Activated T-cell treated with anti-CD3 and anti-CD28 coated beads, Interleukin-2, amount 50 U/mL, for 24 hours (primary cell): ENCODE data around the gene PHF21B.

Experiments
- DNase-seq: peaks from one replicate; pipeline ENCODE4 v3.0.0-alpha.2; 2020
- H3K27ac Mint-ChIP-seq: 2 replicates; pipeline ENCODE4 v1.8.0; 2020; ENCODE audit warnings: mild to moderate bottlenecking, mixed read lengths
- H3K27me3 Mint-ChIP-seq: 2 replicates; pipeline ENCODE4 v1.8.0; 2020; ENCODE audit warnings: mixed read lengths
- H3K36me3 Mint-ChIP-seq: 2 replicates; pipeline ENCODE4 v1.8.0; 2020; ENCODE audit warnings: low read depth, mixed read lengths
- H3K4me1 Mint-ChIP-seq: 2 replicates; pipeline ENCODE4 v1.8.0; 2020; ENCODE audit warnings: low read depth, mixed read lengths
- H3K4me3 Mint-ChIP-seq: 2 replicates; pipeline ENCODE4 v1.8.0; 2020; ENCODE audit warnings: mild to moderate bottlenecking, moderate library complexity, mixed read lengths
- H3K9me3 Mint-ChIP-seq: 2 replicates; pipeline ENCODE4 v1.8.0; 2020; ENCODE audit warnings: mixed read lengths

The PHF21B gene

GRCh38 chr22:44890416-44891292, 119.2 kb downstream of the PHF21B start:
- Mint-ChIP-seq H3K9me3 (no peaks in the 10 kb centered on the region), H3K27ac (no peak overlapping the region), H3K36me3 (no peaks in the 10 kb centered on the region), H3K4me3 (no peak overlapping the region), H3K27me3 (no peaks in the 10 kb centered on the region), H3K4me1 (no peaks in the 10 kb centered on the region)
- no peak for DNase-seq

GRCh38 chr22:44889255-44889878, 120.4 kb downstream of the PHF21B start:
- DNase-seq, result no peak
- Mint-ChIP-seq H3K9me3 (no peaks in the 10 kb centered on the region), H3K36me3 (no peaks in the 10 kb centered on the region), H3K4me1 (no peaks in the 10 kb centered on the region), H3K27me3 (no peaks in the 10 kb centered on the region), H3K4me3 (no peak overlapping the region), H3K27ac (no peak overlapping the region)

GRCh38 chr22:44888491-44889254, 121.1 kb downstream of the PHF21B start:
- no peaks in the 10 kb centered on the region for H3K27me3 Mint-ChIP-seq
- no peak overlapping the region for H3K27ac Mint-ChIP-seq
- no peaks in the 10 kb centered on the region for H3K4me1 Mint-ChIP-seq
- H3K4me3 Mint-ChIP-seq, result no peak overlapping the region
- no peaks in the 10 kb centered on the region for H3K9me3 Mint-ChIP-seq
- no peaks in the 10 kb centered on the region for H3K36me3 Mint-ChIP-seq
- no peak for DNase-seq

- Mint-ChIP-seq H3K36me3 (no peaks in the 10 kb centered on the region), H3K4me3 (no peak overlapping the region), H3K4me1 (no peaks in the 10 kb centered on the region), H3K9me3 (no peaks in the 10 kb centered on the region), H3K27ac (no peak overlapping the region), H3K27me3 (no peaks in the 10 kb centered on the region)
- no peak for DNase-seq
These were observed 121.9 kb downstream of the PHF21B start for GRCh38 chr22:44887941-44888366.

- Mint-ChIP-seq H3K27ac (no peak overlapping the region), H3K4me3 (no peak overlapping the region)
These were observed 123.9 kb downstream of the PHF21B start for GRCh38 chr22:44885806-44886360.

GRCh38 chr22:44884968-44885805, 124.6 kb downstream of the PHF21B start:
- Mint-ChIP-seq H3K36me3 (no peaks in the 10 kb centered on the region), H3K9me3 (no peaks in the 10 kb centered on the region), H3K27ac (no peak overlapping the region), H3K4me1 (no peaks in the 10 kb centered on the region), H3K4me3 (no peak overlapping the region), H3K27me3 (no peaks in the 10 kb centered on the region)
- no peak for DNase-seq

More at GRCh38 chr22:44885806-44886360, 123.9 kb downstream of the PHF21B start:
- H3K9me3 Mint-ChIP-seq, result no peaks in the 10 kb centered on the region
- no peaks in the 10 kb centered on the region for H3K36me3 Mint-ChIP-seq
- no peak for DNase-seq
- no peaks in the 10 kb centered on the region for H3K4me1 Mint-ChIP-seq
- H3K27me3 Mint-ChIP-seq, result no peaks in the 10 kb centered on the region

GRCh38 chr22:44884562-44884961, 125.2 kb downstream of the PHF21B start:
- DNase-seq, result no peak
- Mint-ChIP-seq H3K27ac (no peak overlapping the region), H3K4me1 (no peaks in the 10 kb centered on the region), H3K4me3 (no peak overlapping the region), H3K36me3 (no peaks in the 10 kb centered on the region), H3K9me3 (no peaks in the 10 kb centered on the region), H3K27me3 (no peaks in the 10 kb centered on the region)

GRCh38 chr22:44883011-44883421, 126.8 kb downstream of the PHF21B start:
- H3K36me3 Mint-ChIP-seq, result no peaks in the 10 kb centered on the region
- DNase-seq, result no peak
- H3K4me3 Mint-ChIP-seq, result no peak overlapping the region
- no peaks in the 10 kb centered on the region for H3K9me3 Mint-ChIP-seq
- no peak overlapping the region for H3K27ac Mint-ChIP-seq
- H3K4me1 Mint-ChIP-seq, result no peaks in the 10 kb centered on the region
- no peaks in the 10 kb centered on the region for H3K27me3 Mint-ChIP-seq

GRCh38 chr22:44882226-44882905, 127.4 kb downstream of the PHF21B start:
- Mint-ChIP-seq H3K4me1 (no peaks in the 10 kb centered on the region), H3K9me3 (no peaks in the 10 kb centered on the region), H3K4me3 (no peak overlapping the region), H3K36me3 (no peaks in the 10 kb centered on the region), H3K27ac (no peak overlapping the region), H3K27me3 (no peaks in the 10 kb centered on the region)
- no peak for DNase-seq

- no peaks in the 10 kb centered on the region for H3K36me3 Mint-ChIP-seq
- H3K4me1 Mint-ChIP-seq, result no peaks in the 10 kb centered on the region
- H3K4me3 Mint-ChIP-seq, result no peak overlapping the region
- H3K27ac Mint-ChIP-seq, result no peak overlapping the region
- no peaks in the 10 kb centered on the region for H3K27me3 Mint-ChIP-seq
- peaks cover 5% of the 10 kb centered on the region for H3K9me3 Mint-ChIP-seq
- no peak for DNase-seq
These were observed 128.2 kb downstream of the PHF21B start for GRCh38 chr22:44881624-44882023.

GRCh38 chr22:44880610-44881290, 129.1 kb downstream of the PHF21B start:
- Mint-ChIP-seq H3K36me3 (no peaks in the 10 kb centered on the region), H3K27me3 (no peaks in the 10 kb centered on the region), H3K9me3 (peaks cover 7% of the 10 kb centered on the region), H3K27ac (no peak overlapping the region), H3K4me1 (no peaks in the 10 kb centered on the region), H3K4me3 (no peak overlapping the region)
- DNase-seq, result no peak

GRCh38 chr22:44879301-44879680, 130.5 kb downstream of the PHF21B start:
- no peak overlapping the region for H3K27ac Mint-ChIP-seq
- no peaks in the 10 kb centered on the region for H3K36me3 Mint-ChIP-seq
- no peaks in the 10 kb centered on the region for H3K27me3 Mint-ChIP-seq

More at GRCh38 chr22:44879301-44879680, 130.5 kb downstream of the PHF21B start:
- Mint-ChIP-seq H3K9me3 (peaks cover 7% of the 10 kb centered on the region), H3K4me1 (no peaks in the 10 kb centered on the region), H3K4me3 (no peak overlapping the region)
- no peak for DNase-seq
